Transverse colon (tissue), 4 donors: ENCODE results near the gene PPP6R3. TPM values are rescaled to one million over a fixed set of nuclear protein-coding genes. Genes with fewer than 3 reads are reported as not detected.

Experiments used
- DNase-seq: peaks from one replicate; pipeline ENCODE4 v3.0.0-alpha.2; 2019
- H3K27ac ChIP-seq, 4 donors: fragments of 200-600 bp; sonication (generic); 2 replicates each; pipeline ENCODE4 v1.5.1; 2016 to 2018; ENCODE audit warnings: inconsistent platforms in 4 of 4
- H3K27me3 ChIP-seq: fragments of 200-600 bp; sonication (generic); 2 replicates; pipeline ENCODE4 v1.5.1; 2017; ENCODE audit warnings: inconsistent platforms
- H3K36me3 ChIP-seq, 4 donors: fragments of 200-600 bp; sonication (generic); 2 replicates each; pipeline ENCODE4 v1.5.1; 2017 to 2019; ENCODE audit warnings: inconsistent platforms in 4 of 4
- H3K4me1 ChIP-seq, 4 donors: fragments of 200-600 bp; sonication (generic); 2 replicates each; pipeline ENCODE4 v1.5.1; 2017 to 2020; ENCODE audit warnings: inconsistent platforms in 4 of 4
- H3K4me3 ChIP-seq, 4 donors: fragments of 200-600 bp; sonication (generic); 1 replicate in 1 of 4; 2 replicates in 3 of 4; pipeline versions ENCODE4 v1.5.1 to v1.6.1; 2017 to 2019; ENCODE audit warnings: inconsistent platforms in 4 of 4
- H3K9me3 ChIP-seq, 2 donors: fragments of 200-600 bp; sonication (generic); 2 replicates each; pipeline ENCODE4 v1.5.1; 2017 to 2019; ENCODE audit warnings: inconsistent platforms in 2 of 2
- CTCF ChIP-seq, 5 experiments: fragments of 200-600 bp in 3 of 5; fragments of 450-650 bp in 2 of 5; sonication (generic) in 3 of 5; IDR thresholded peaks; 1 replicate in 2 of 5; 2 replicates in 3 of 5; pipeline ENCODE4 v1.5.1; 2016 to 2017; ENCODE audit warnings: antibody characterized with exemption in 5 of 5, inconsistent platforms in 3 of 5, mild to moderate bottlenecking in 2 of 5, moderate library complexity in 1 of 5
- EP300 ChIP-seq: sonication (generic); formaldehyde crosslinking; IDR thresholded peaks from one replicate; pipeline ENCODE4 v1.6.1; 2017; ENCODE audit warnings: antibody characterized with exemption, low read depth
- POLR2A ChIP-seq: fragments of 450-650 bp; IDR thresholded peaks from one replicate; pipeline ENCODE4 v1.6.1; 2016; ENCODE audit warnings: antibody characterized with exemption, mild to moderate bottlenecking, moderate library complexity
- POLR2AphosphoS5 ChIP-seq, 3 donors: sonication (generic); formaldehyde crosslinking; IDR thresholded peaks; one replicate each; pipeline ENCODE4 v1.6.1; 2016; ENCODE audit warnings: antibody characterized with exemption in 3 of 3
- WGBS, 2 donors: methylation state at CpG; one replicate each; pipeline ENCODE4 v1.1.5; 2018; ENCODE audit warnings: low coverage in 1 of 2; 5-methylcytosine and 5-hydroxymethylcytosine counted together
- in situ Hi-C, 4 donors: fragments of 200-750 bp; cut with MboI; loops; one replicate each; pipeline versions ENCODE4 v1.15.0 to v1.15.1; 2017; ENCODE audit warnings: low sequenced_read_pairs in 3 of 4, low pct_ligation_motif_present in 1 of 4, low pct_unique_long_range_greater_than_20kb in 1 of 4
- intact Hi-C: fragments of 100-400 bp; cut with DNase I; formaldehyde crosslinking; loops from one replicate; pipeline ENCODE4 v1.15.1; 2023; ENCODE audit warnings: low total_unique reads
- total RNA-seq, 4 donors: library from RNA; depleted of rRNA; stranded (reverse); fragments of >200 nt; gene quantifications; one replicate each; pipeline ENCODE4 v1.1.0, GENCODE V29; 2016

Gene PPP6R3
- total RNA-seq, 4 donors from 2014 or later: 89.8 to 158 (median 117) TPM

GRCh38 chr11:68541991-68542390 is 81.4 kb downstream of the PPP6R3 start:
- Histone ChIP-seq H3K27me3 (no peaks in the 10 kb centered on the region), H3K4me1 (peaks cover under 1 to 39% (median 14%) of the 10 kb centered on the region in 4 donors), H3K27ac (peak overlapping the region; percentile 18 to 72 (median 66)), H3K4me3 (no peak overlapping the region), H3K9me3 (no peaks in the 10 kb centered on the region), H3K36me3 (peaks cover 0 to 13% (median 4%) of the 10 kb centered on the region in 4 donors)
- in situ Hi-C loops (no loop called here), intact Hi-C loops (loop anchor here (1.0 kb wide), 1 partner anchor 78 kb away; no protein-coding TSS in a partner anchor)
- WGBS, 2 donors: 51 to 84% methylated on average over 4 to 8 of the region's 8 CpGs
- DNase-seq: no peak
- TF ChIP-seq POLR2A: no peak
- TF ChIP-seq EP300: no peak
- no peak for TF ChIP-seq CTCF (IDR thresholded peaks at IDR 0.05)
- no peak for TF ChIP-seq POLR2AphosphoS5 (IDR thresholded peaks at IDR 0.05)

- H3K9me3 ChIP-seq: no peaks in the 10 kb centered on the region
- WGBS, 2 donors: 82% methylated on average over 5 of the region's 5 CpGs; no CpG with 5 or more reads in 1 of the 2 donors
- in situ Hi-C loops: no loop called here
- peaks cover 0 to 13% (median 3%) of the 10 kb centered on the region in 4 donors for H3K36me3 ChIP-seq
- H3K4me3 ChIP-seq: no peak overlapping the region
- peaks cover 0 to 36% (median 14%) of the 10 kb centered on the region in 4 donors for H3K4me1 ChIP-seq
- intact Hi-C loops: loop anchor here (1.0 kb wide), 1 partner anchor 78 kb away; no protein-coding TSS in a partner anchor
- peak overlapping the region; percentile 18 to 72 (median 66) for H3K27ac ChIP-seq
- DNase-seq: no peak
- H3K27me3 ChIP-seq: no peaks in the 10 kb centered on the region
- TF ChIP-seq EP300 (no peak), POLR2AphosphoS5 (IDR thresholded peaks at IDR 0.05) (peak in 2 of 3 donors; percentile 8 to 9), CTCF (IDR thresholded peaks at IDR 0.05) (no peak), POLR2A (no peak)
These were observed 82.1 kb downstream of the PPP6R3 start for GRCh38 chr11:68542617-68543016.

GRCh38 chr11:68543594-68543993 is 83.0 kb downstream of the PPP6R3 start:
- intact Hi-C loops: no loop called here
- H3K27me3 ChIP-seq: no peaks in the 10 kb centered on the region
- peaks cover 0 to 38% (median 14%) of the 10 kb centered on the region in 4 donors for H3K4me1 ChIP-seq
- in situ Hi-C loops: no loop called here
- no peak overlapping the region for H3K4me3 ChIP-seq
- peak overlapping the region; percentile 18 to 72 (median 66) for H3K27ac ChIP-seq
- DNase-seq: no peak
- no peaks in the 10 kb centered on the region for H3K9me3 ChIP-seq
- 82 to 85% methylated on average over 2 to 8 of the region's 8 CpGs for WGBS, 2 donors
- TF ChIP-seq POLR2A: no peak
- TF ChIP-seq CTCF (IDR thresholded peaks at IDR 0.05): no peak
- peak in 2 of 3 donors; percentile 26 to 63 for TF ChIP-seq POLR2AphosphoS5 (IDR thresholded peaks at IDR 0.05)
- no peak for TF ChIP-seq EP300
- peaks cover 0 to 5% (median 0%) of the 10 kb centered on the region in 4 donors for H3K36me3 ChIP-seq

- DNase-seq: no peak
- Histone ChIP-seq H3K36me3 (no peaks in the 10 kb centered on the region), H3K27me3 (no peaks in the 10 kb centered on the region), H3K9me3 (no peaks in the 10 kb centered on the region), H3K4me1 (peaks cover 0 to 56% (median 28%) of the 10 kb centered on the region in 4 donors), H3K27ac (no peak overlapping the region), H3K4me3 (no peak overlapping the region)
- in situ Hi-C loops (no loop called here), intact Hi-C loops (no loop called here)
- TF ChIP-seq EP300: no peak
- TF ChIP-seq CTCF (IDR thresholded peaks at IDR 0.05): no peak
- TF ChIP-seq POLR2A: no peak
- no peak for TF ChIP-seq POLR2AphosphoS5 (IDR thresholded peaks at IDR 0.05)
These were observed 84.8 kb downstream of the PPP6R3 start for GRCh38 chr11:68545347-68545746.
